DOHH2 (cell line): Measurements from ENCODE around the gene ANK2.

Experiments
- H3F3A ChIP-seq: fragments of 200-600 bp; sonication (generic), shearing (Covaris generic); 2 replicates; pipeline ENCODE4 v1.6.0; 2016; ENCODE audit warnings: antibody characterized with exemption, mild to moderate bottlenecking; ENCODE audit not compliant: control insufficient read depth, insufficient read depth
- H3K27ac ChIP-seq: fragments of 200-600 bp; sonication (generic); 2 replicates; pipeline ENCODE4 v1.5.1; 2014; ENCODE audit warnings: low read depth, mild to moderate bottlenecking, low read length, moderate library complexity
- H3K27me3 ChIP-seq: fragments of 200-600 bp; sonication (generic); 2 replicates; pipeline ENCODE4 v1.6.1; 2014; ENCODE audit warnings: mild to moderate bottlenecking, low read length, mixed read lengths; ENCODE audit not compliant: control insufficient read depth
- H3K36me3 ChIP-seq: fragments of 200-600 bp; sonication (generic); 2 replicates; pipeline ENCODE4 v1.6.1; 2014; ENCODE audit warnings: mild to moderate bottlenecking, low read length, moderate library complexity, mixed read lengths; ENCODE audit not compliant: control insufficient read depth
- H3K4me1 ChIP-seq: fragments of 200-600 bp; sonication (generic); 2 replicates; pipeline ENCODE4 v1.6.1; 2014; ENCODE audit warnings: mild to moderate bottlenecking, low read length, mixed read lengths; ENCODE audit not compliant: control insufficient read depth
- H3K4me2 ChIP-seq: fragments of 200-600 bp; sonication (generic); 2 replicates; pipeline ENCODE4 v1.6.0; 2014; ENCODE audit warnings: mild to moderate bottlenecking, low read length, moderate library complexity
- H3K4me3 ChIP-seq: fragments of 200-600 bp; sonication (generic); 2 replicates; pipeline ENCODE4 v1.5.1; 2014; ENCODE audit warnings: mild to moderate bottlenecking, low read length, mixed read lengths
- H3K79me2 ChIP-seq: fragments of 200-600 bp; sonication (generic); 2 replicates; pipeline ENCODE4 v1.6.1; 2014; ENCODE audit warnings: mild to moderate bottlenecking, low read length, mixed read lengths; ENCODE audit not compliant: control insufficient read depth
- H3K9me2 ChIP-seq: fragments of 200-600 bp; sonication (generic); replicated peaks from 2 replicates; pipeline ENCODE4 v1.6.1; 2014; ENCODE audit warnings: mild to moderate bottlenecking, low read length, mixed read lengths; ENCODE audit not compliant: control insufficient read depth
- H3K9me3 ChIP-seq: fragments of 200-600 bp; sonication (generic); 2 replicates; pipeline ENCODE4 v1.6.1; 2014; ENCODE audit warnings: antibody characterized with exemption, low read length, mixed read lengths; ENCODE audit not compliant: control insufficient read depth, insufficient read depth
- H4K20me1 ChIP-seq: fragments of 200-600 bp; sonication (generic); 2 replicates; pipeline ENCODE4 v1.6.0; 2014; ENCODE audit warnings: low read depth, mild to moderate bottlenecking, antibody characterized with exemption, low read length, moderate library complexity; ENCODE audit not compliant: control insufficient read depth, insufficient read depth
- EZH2phosphoT487 ChIP-seq: fragments of 200-600 bp; sonication (generic); IDR thresholded peaks from 2 replicates; pipeline ENCODE4 v1.6.1; 2017; ENCODE audit warnings: borderline replicate concordance, mild to moderate bottlenecking, antibody characterized with exemption, low read length, moderate library complexity, mixed read lengths
- TF ChIP-seq, protein P1 (sequence below): fragments of 200-600 bp; sonication (generic); IDR thresholded peaks from one replicate; pipeline ENCODE4 v1.5.1; 2014; ENCODE audit warnings: antibody characterized with exemption, mild to moderate bottlenecking, low read depth, low read length; ENCODE audit not compliant: poor library complexity, severe bottlenecking

The ANK2 gene

DNA sequence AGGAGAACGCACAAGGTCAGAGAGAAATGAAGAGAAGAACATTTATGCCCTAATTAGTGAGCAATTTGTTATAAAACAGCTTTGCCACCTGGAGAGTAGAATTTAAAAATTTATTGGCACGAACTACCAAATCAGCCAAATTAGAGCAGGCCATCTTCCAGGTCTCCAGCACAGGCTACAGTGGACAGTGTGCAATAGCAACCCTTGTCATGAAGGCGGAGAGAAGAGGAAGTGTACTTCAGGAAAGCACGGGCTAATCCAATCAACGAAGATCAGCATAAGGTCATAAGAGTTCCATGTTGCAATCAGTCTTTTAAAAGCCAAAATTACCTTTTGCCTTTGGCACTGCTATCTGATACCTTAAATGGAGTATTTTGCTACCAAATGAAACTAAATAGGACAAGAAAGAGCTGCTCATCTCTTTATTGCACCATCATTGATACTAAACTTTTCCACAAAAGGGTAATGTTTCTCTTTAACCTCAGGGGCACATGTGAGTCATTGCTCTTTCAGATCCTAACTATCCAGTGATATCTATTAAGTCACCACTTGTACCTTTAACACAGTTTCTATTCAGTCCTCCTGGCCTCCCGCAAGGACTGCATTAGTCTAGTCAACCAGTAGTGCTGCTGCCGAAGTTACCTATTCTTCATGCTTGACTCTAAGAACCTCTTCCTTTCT lies 19.9 kb downstream of the ANK2 start:
- Histone ChIP-seq H3K27ac (no peak overlapping the region), H3K9me3 (no peaks in the 10 kb centered on the region), H3K27me3 (no peaks in the 10 kb centered on the region), H3K36me3 (no peaks in the 10 kb centered on the region), H3K4me2 (no peak overlapping the region), H3K9me2 (no peaks in the 10 kb centered on the region), H3K4me3 (no peak overlapping the region), H3K79me2 (no peaks in the 10 kb centered on the region), H4K20me1 (no peaks in the 10 kb centered on the region), H3F3A (no peaks in the 10 kb centered on the region), H3K4me1 (no peaks in the 10 kb centered on the region)
- TF ChIP-seq, protein P1, sequence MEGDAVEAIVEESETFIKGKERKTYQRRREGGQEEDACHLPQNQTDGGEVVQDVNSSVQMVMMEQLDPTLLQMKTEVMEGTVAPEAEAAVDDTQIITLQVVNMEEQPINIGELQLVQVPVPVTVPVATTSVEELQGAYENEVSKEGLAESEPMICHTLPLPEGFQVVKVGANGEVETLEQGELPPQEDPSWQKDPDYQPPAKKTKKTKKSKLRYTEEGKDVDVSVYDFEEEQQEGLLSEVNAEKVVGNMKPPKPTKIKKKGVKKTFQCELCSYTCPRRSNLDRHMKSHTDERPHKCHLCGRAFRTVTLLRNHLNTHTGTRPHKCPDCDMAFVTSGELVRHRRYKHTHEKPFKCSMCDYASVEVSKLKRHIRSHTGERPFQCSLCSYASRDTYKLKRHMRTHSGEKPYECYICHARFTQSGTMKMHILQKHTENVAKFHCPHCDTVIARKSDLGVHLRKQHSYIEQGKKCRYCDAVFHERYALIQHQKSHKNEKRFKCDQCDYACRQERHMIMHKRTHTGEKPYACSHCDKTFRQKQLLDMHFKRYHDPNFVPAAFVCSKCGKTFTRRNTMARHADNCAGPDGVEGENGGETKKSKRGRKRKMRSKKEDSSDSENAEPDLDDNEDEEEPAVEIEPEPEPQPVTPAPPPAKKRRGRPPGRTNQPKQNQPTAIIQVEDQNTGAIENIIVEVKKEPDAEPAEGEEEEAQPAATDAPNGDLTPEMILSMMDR = no peak

DNA sequence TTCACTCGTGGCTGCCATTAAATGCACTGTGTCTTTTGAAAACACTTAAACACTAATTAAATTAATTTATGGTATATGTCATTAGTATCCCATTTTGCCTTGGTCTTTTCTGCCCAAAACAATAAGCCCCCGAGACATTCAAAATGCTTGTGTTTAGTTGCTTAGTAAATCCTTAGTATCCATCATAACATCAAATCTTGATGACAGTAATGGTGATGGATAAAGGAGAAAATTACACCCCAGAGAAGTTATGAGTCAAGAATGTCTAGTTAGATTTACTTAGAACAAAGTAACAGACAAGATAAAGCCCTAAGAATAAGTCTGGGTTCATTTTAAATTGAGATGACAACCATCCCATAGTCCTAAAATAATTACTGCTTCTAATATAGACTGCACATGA lies 21.3 kb downstream of the ANK2 start:
- Histone ChIP-seq H3K9me3 (no peaks in the 10 kb centered on the region), H3K9me2 (no peaks in the 10 kb centered on the region), H3F3A (no peaks in the 10 kb centered on the region), H3K4me2 (no peak overlapping the region), H3K36me3 (no peaks in the 10 kb centered on the region), H3K27ac (no peak overlapping the region), H3K4me3 (no peak overlapping the region), H3K79me2 (no peaks in the 10 kb centered on the region), H3K27me3 (no peaks in the 10 kb centered on the region), H4K20me1 (no peaks in the 10 kb centered on the region), H3K4me1 (no peaks in the 10 kb centered on the region)
- TF ChIP-seq, protein P1 = no peak

DNA sequence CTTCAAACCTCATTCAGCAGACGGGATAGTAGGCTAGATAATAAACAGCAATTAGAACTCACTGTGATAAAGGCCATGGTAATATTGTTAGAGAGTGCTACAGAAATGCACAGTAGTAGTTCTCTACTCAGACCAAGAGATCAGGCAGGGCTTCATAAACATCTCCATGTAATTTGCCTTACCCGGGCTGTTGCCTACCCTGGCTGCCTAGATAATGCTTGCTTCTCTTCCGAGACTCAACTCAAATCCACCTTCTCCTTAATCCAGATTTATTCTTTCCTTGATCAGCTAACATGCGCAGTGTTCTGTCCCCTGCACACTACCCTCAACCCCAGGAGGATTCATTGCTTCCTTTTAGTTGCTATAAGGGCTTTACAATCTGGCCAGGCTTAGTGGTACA lies 21.8 kb downstream of the ANK2 start:
- Histone ChIP-seq H3F3A (no peaks in the 10 kb centered on the region), H3K27me3 (no peaks in the 10 kb centered on the region), H3K4me1 (no peaks in the 10 kb centered on the region), H3K9me3 (no peaks in the 10 kb centered on the region), H3K9me2 (no peaks in the 10 kb centered on the region), H3K4me3 (no peak overlapping the region), H4K20me1 (no peaks in the 10 kb centered on the region), H3K36me3 (no peaks in the 10 kb centered on the region), H3K79me2 (no peaks in the 10 kb centered on the region), H3K27ac (no peak overlapping the region), H3K4me2 (no peak overlapping the region)
- TF ChIP-seq EZH2phosphoT487 = no peak
- TF ChIP-seq, protein P1 = no peak

DNA sequence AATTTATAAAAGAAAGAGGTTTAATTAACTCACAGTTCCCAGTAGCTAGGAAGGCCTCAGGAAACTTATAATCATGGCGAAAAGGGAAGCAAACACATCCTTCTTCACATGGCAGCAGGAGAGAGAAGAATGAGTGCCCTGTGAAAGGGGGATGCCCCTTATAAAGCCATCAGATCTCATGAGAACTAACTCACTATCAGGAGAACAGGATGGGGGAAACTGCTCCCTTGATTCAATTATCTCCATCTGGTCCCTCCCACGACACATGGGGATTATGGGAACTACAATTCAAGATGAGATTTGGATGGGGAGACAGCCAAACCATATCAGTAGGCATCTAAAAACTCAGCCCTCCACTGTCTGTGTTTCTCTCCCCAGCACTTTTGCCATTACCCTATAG lies 22.4 kb downstream of the ANK2 start:
- no peak overlapping the region for H3K4me3 ChIP-seq
- H3K36me3 ChIP-seq = no peaks in the 10 kb centered on the region
- H3K79me2 ChIP-seq = no peaks in the 10 kb centered on the region
- TF ChIP-seq EZH2phosphoT487 = no peak
- TF ChIP-seq, protein P1 = no peak
- H3K4me2 ChIP-seq = no peak overlapping the region
- H4K20me1 ChIP-seq = no peaks in the 10 kb centered on the region
- H3K9me2 ChIP-seq = no peaks in the 10 kb centered on the region
- no peak overlapping the region for H3K27ac ChIP-seq
- no peaks in the 10 kb centered on the region for H3K27me3 ChIP-seq
- no peaks in the 10 kb centered on the region for H3K4me1 ChIP-seq
- H3F3A ChIP-seq = no peaks in the 10 kb centered on the region
- H3K9me3 ChIP-seq = no peaks in the 10 kb centered on the region
